Glomerular visceral epithelial cell (primary cell): Measurements from ENCODE around the gene ENTPD2.

ENCODE experiments used
- DNase-seq: peaks from one replicate; pipeline ENCODE4 v3.0.0-alpha.2; 2016; ENCODE audit errors: extremely low spot score

ENTPD2 gene

GRCh38 chr9:137053944-137054931, at the start of gene ENTPD2:
Gene ENTPD2 (minus strand): TSS chr9:137054061. CDS start chr9:137053997, 64 bp downstream.
- DNase-seq = no peak

- DNase-seq = no peak
Observed at GRCh38 chr9:137103206-137103999, 49.5 kb upstream of the ENTPD2 start.

- DNase-seq = no peak
Observed at GRCh38 chr9:137099231-137099630, 45.4 kb upstream of the ENTPD2 start.

- no peak for DNase-seq
Observed at GRCh38 chr9:137097761-137098462, 44.1 kb upstream of the ENTPD2 start.

- DNase-seq = no peak
Observed at GRCh38 chr9:137096785-137097546, 43.1 kb upstream of the ENTPD2 start.

GRCh38 chr9:137095664-137096517, 42.0 kb upstream of the ENTPD2 start:
- no peak for DNase-seq

- no peak for DNase-seq
Observed at GRCh38 chr9:137089232-137089947, 35.5 kb upstream of the ENTPD2 start.

GRCh38 chr9:137088121-137088520, 34.3 kb upstream of the ENTPD2 start:
- DNase-seq = no peak

GRCh38 chr9:137087409-137087925, 33.6 kb upstream of the ENTPD2 start:
- no peak for DNase-seq

- DNase-seq = peak; percentile 100
Observed at GRCh38 chr9:137086531-137087408, 32.9 kb upstream of the ENTPD2 start, which contains the start of gene MAN1B1. Gene MAN1B1 (plus strand): TSS chr9:137086985. CDS start chr9:137087000, 15 bp downstream.

- peak; percentile 41 for DNase-seq
Observed at GRCh38 chr9:137085920-137086530, 32.2 kb upstream of the ENTPD2 start.

GRCh38 chr9:137084526-137084925, 30.7 kb upstream of the ENTPD2 start:
- no peak for DNase-seq

- DNase-seq = peak; percentile 99
Observed at GRCh38 chr9:137083394-137084004, 29.6 kb upstream of the ENTPD2 start.

- DNase-seq = no peak
Observed at GRCh38 chr9:137082925-137083290, 29.0 kb upstream of the ENTPD2 start.

- no peak for DNase-seq
Observed at GRCh38 chr9:137082222-137082924, 28.5 kb upstream of the ENTPD2 start.

- no peak for DNase-seq
Observed at GRCh38 chr9:137080260-137081122, 26.6 kb upstream of the ENTPD2 start.
